HEK293 (cell line): ENCODE measurements around the gene ZNF337.
A peak's percentile ranks its signal among the peaks of the same experiment; 100 is the strongest.

Experiments used
- KLF8 ChIP-seq: fragments of 450-650 bp; formaldehyde crosslinking; IDR thresholded peaks from 2 replicates; pipeline ENCODE4 v1.5.1; 2016; ENCODE audit warnings: missing biosample characterization, missing genetic modification characterization
- RBAK ChIP-seq: fragments of 450-650 bp; formaldehyde crosslinking; IDR thresholded peaks from 2 replicates; pipeline ENCODE4 v1.5.1; 2016; ENCODE audit warnings: missing biosample characterization, missing genetic modification characterization
- SP2 ChIP-seq: fragments of 450-650 bp; formaldehyde crosslinking; IDR thresholded peaks from 2 replicates; pipeline ENCODE4 v1.5.1; 2016; ENCODE audit warnings: missing biosample characterization, missing genetic modification characterization
- SP3 ChIP-seq: fragments of 450-650 bp; formaldehyde crosslinking; IDR thresholded peaks from 2 replicates; pipeline ENCODE4 v1.5.1; 2016; ENCODE audit warnings: missing biosample characterization, missing genetic modification characterization
- WT1 ChIP-seq: fragments of 450-650 bp; formaldehyde crosslinking; IDR thresholded peaks from 2 replicates; pipeline ENCODE4 v1.5.1; 2016; ENCODE audit warnings: missing biosample characterization, missing genetic modification characterization
- ZBTB21 ChIP-seq: fragments of 450-650 bp; formaldehyde crosslinking; IDR thresholded peaks from 2 replicates; pipeline ENCODE4 v1.5.1; 2017; ENCODE audit warnings: missing biosample characterization, missing genetic modification characterization
- ZBTB48 ChIP-seq: fragments of 450-650 bp; formaldehyde crosslinking; IDR thresholded peaks from 2 replicates; pipeline ENCODE4 v1.5.1; 2016; ENCODE audit warnings: missing biosample characterization, missing genetic modification characterization
- ZFP41 ChIP-seq: fragments of 450-650 bp; formaldehyde crosslinking; IDR thresholded peaks from 2 replicates; pipeline ENCODE4 v1.5.1; 2016; ENCODE audit warnings: missing biosample characterization, missing genetic modification characterization, borderline replicate concordance
- ZNF140 ChIP-seq: fragments of 450-650 bp; formaldehyde crosslinking; IDR thresholded peaks from 2 replicates; pipeline ENCODE4 v1.5.1; 2016; ENCODE audit warnings: missing biosample characterization, missing genetic modification characterization
- ZNF155 ChIP-seq: fragments of 450-650 bp; formaldehyde crosslinking; IDR thresholded peaks from 2 replicates; pipeline ENCODE4 v1.5.1; 2016; ENCODE audit warnings: missing biosample characterization, missing genetic modification characterization
- ZNF174 ChIP-seq: fragments of 450-650 bp; formaldehyde crosslinking; IDR thresholded peaks from 2 replicates; pipeline ENCODE4 v1.5.0; 2017; ENCODE audit warnings: missing biosample characterization, mild to moderate bottlenecking, missing genetic modification characterization
- ZNF202 ChIP-seq: fragments of 450-650 bp; formaldehyde crosslinking; IDR thresholded peaks from 2 replicates; pipeline ENCODE4 v1.5.1; 2016; ENCODE audit warnings: missing biosample characterization, missing genetic modification characterization, borderline replicate concordance
- ZNF266 ChIP-seq: fragments of 450-650 bp; formaldehyde crosslinking; IDR thresholded peaks from 2 replicates; pipeline ENCODE4 v1.5.1; 2016; ENCODE audit warnings: missing biosample characterization, missing genetic modification characterization, low read depth
- ZNF274 ChIP-seq, 2 experiments: fragments of 200-500 bp in 1 of 2; fragments of 450-650 bp in 1 of 2; sonication (Bioruptor generic) in 1 of 2; formaldehyde crosslinking in 1 of 2; IDR thresholded peaks; 2 replicates each; pipeline versions ENCODE4 v1.5.1 to v1.6.1; 2014 to 2016; ENCODE audit warnings: borderline replicate concordance in 1 of 2, inconsistent platforms in 1 of 2, low read length in 1 of 2, missing biosample characterization in 1 of 2, missing genetic modification characterization in 1 of 2
- ZNF335 ChIP-seq: fragments of 450-650 bp; formaldehyde crosslinking; conservative IDR thresholded peaks from 2 replicates; pipeline ENCODE4 v1.5.1; 2016; ENCODE audit warnings: missing biosample characterization, missing genetic modification characterization
- ZNF354C ChIP-seq: fragments of 450-650 bp; formaldehyde crosslinking; IDR thresholded peaks from 2 replicates; pipeline ENCODE4 v1.5.1; 2016; ENCODE audit warnings: missing biosample characterization, missing genetic modification characterization, low read depth, borderline replicate concordance
- ZNF426 ChIP-seq: fragments of 450-650 bp; formaldehyde crosslinking; IDR thresholded peaks from 2 replicates; pipeline ENCODE4 v1.5.1; 2017; ENCODE audit warnings: missing biosample characterization, missing genetic modification characterization, mild to moderate bottlenecking, inconsistent platforms, moderate library complexity
- ZNF561 ChIP-seq: fragments of 450-650 bp; IDR thresholded peaks from 2 replicates; pipeline ENCODE4 v1.5.1; 2018; ENCODE audit warnings: missing biosample characterization, missing genetic modification characterization, borderline replicate concordance
- ZNF701 ChIP-seq: fragments of 450-650 bp; formaldehyde crosslinking; IDR thresholded peaks from 2 replicates; pipeline ENCODE4 v1.5.1; 2016; ENCODE audit warnings: missing biosample characterization, missing genetic modification characterization
- ZSCAN30 ChIP-seq: fragments of 450-650 bp; IDR thresholded peaks from 2 replicates; pipeline ENCODE4 v1.5.1; 2018; ENCODE audit warnings: missing biosample characterization, mild to moderate bottlenecking, missing genetic modification characterization, moderate library complexity
- TF ChIP-seq, protein P1 (sequence below): fragments of 450-650 bp; formaldehyde crosslinking; conservative IDR thresholded peaks from 2 replicates; pipeline ENCODE4 v1.5.1; 2016; ENCODE audit warnings: low read depth, missing biosample characterization, missing genetic modification characterization
- TF ChIP-seq, protein P2 (sequence below): fragments of 450-650 bp; formaldehyde crosslinking; IDR thresholded peaks from 2 replicates; pipeline ENCODE4 v1.5.1; 2016; ENCODE audit warnings: missing biosample characterization, missing genetic modification characterization, borderline replicate concordance
- TF ChIP-seq, protein P3 (sequence below): fragments of 450-650 bp; formaldehyde crosslinking; IDR thresholded peaks from 2 replicates; pipeline ENCODE4 v1.5.1; 2016; ENCODE audit warnings: missing biosample characterization, missing genetic modification characterization, low read depth

ZNF337 gene

DNA sequence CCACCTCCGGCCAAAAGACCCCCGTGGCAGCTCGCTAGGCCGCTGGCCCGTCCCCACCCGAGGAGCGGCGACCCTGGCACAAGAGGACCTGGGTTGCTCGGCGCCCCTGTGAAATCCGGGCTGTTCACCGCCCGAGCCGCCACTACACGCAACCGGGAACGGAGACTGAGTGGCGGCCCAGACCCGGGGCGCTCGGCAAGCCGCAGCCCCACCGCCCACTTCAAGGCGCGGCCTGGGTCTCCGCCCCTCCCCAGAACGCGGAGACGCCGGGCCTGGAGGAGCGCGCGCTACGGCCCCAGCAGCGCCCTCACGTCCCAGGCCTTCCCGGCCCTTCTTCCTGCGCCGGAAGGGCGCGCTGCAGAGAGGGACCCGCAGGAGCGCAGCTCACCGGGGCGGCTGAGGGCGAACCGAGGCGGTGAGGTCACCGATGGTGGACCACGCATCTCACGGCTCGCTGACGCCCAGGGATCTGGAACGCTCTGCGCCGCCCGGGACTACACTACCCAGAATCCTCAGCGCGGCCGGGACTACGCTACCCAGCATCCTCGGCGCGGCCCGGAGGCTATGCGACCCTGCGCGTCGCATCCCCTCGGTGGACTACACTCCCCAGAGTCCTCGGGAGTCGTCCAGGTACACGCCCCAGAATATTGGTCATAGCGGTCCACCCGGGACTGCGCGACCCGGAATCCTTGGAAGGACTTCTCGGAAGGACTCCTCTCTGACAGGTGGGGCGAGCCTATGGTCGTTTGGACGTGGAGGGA, at the start of gene ZNF337 (continued):
- peak; percentile 90 for TF ChIP-seq ZNF335 (tag by site-specific recombination)
- TF ChIP-seq ZNF561: no peak; the same call in 1 of the 2 replicates
- no peak for TF ChIP-seq ZNF354C (tag by site-specific recombination)
- TF ChIP-seq, protein P1, sequence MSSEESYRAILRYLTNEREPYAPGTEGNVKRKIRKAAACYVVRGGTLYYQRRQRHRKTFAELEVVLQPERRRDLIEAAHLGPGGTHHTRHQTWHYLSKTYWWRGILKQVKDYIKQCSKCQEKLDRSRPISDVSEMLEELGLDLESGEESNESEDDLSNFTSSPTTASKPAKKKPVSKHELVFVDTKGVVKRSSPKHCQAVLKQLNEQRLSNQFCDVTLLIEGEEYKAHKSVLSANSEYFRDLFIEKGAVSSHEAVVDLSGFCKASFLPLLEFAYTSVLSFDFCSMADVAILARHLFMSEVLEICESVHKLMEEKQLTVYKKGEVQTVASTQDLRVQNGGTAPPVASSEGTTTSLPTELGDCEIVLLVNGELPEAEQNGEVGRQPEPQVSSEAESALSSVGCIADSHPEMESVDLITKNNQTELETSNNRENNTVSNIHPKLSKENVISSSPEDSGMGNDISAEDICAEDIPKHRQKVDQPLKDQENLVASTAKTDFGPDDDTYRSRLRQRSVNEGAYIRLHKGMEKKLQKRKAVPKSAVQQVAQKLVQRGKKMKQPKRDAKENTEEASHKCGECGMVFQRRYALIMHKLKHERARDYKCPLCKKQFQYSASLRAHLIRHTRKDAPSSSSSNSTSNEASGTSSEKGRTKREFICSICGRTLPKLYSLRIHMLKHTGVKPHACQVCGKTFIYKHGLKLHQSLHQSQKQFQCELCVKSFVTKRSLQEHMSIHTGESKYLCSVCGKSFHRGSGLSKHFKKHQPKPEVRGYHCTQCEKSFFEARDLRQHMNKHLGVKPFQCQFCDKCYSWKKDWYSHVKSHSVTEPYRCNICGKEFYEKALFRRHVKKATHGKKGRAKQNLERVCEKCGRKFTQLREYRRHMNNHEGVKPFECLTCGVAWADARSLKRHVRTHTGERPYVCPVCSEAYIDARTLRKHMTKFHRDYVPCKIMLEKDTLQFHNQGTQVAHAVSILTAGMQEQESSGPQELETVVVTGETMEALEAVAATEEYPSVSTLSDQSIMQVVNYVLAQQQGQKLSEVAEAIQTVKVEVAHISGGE (tag by site-specific recombination): peak; percentile 90
- no peak for TF ChIP-seq ZFP41
- no peak for TF ChIP-seq ZNF274 (IDR thresholded peaks at IDR 0.05; ENCODE audit: low read length)
- TF ChIP-seq ZNF274 (tag by site-specific recombination; IDR thresholded peaks at IDR 0.05; ENCODE audit: borderline replicate concordance): no peak
- no peak for TF ChIP-seq RBAK (tag by site-specific recombination)
- TF ChIP-seq ZNF266 (tag by site-specific recombination): no peak
- peak; percentile 93 for TF ChIP-seq KLF8 (tag by site-specific recombination)
- no peak for TF ChIP-seq ZNF155 (tag by site-specific recombination)
- TF ChIP-seq ZNF202 (tag by site-specific recombination): no peak
- peak; percentile 90 for TF ChIP-seq ZBTB48 (tag by site-specific recombination)
- no peak for TF ChIP-seq ZNF426 (tag by site-specific recombination)
- peak; percentile 49 for TF ChIP-seq SP2 (tag by site-specific recombination)
- no peak for TF ChIP-seq WT1 (tag by site-specific recombination)
- peak; percentile 94 for TF ChIP-seq SP3 (tag by site-specific recombination)
- TF ChIP-seq ZNF174 (tag by site-specific recombination): no peak
- TF ChIP-seq ZSCAN30 (tag by site-specific recombination): peak; percentile 14
- no peak for TF ChIP-seq ZBTB21 (tag by site-specific recombination)
- no peak for TF ChIP-seq ZNF140
- TF ChIP-seq, protein P2, sequence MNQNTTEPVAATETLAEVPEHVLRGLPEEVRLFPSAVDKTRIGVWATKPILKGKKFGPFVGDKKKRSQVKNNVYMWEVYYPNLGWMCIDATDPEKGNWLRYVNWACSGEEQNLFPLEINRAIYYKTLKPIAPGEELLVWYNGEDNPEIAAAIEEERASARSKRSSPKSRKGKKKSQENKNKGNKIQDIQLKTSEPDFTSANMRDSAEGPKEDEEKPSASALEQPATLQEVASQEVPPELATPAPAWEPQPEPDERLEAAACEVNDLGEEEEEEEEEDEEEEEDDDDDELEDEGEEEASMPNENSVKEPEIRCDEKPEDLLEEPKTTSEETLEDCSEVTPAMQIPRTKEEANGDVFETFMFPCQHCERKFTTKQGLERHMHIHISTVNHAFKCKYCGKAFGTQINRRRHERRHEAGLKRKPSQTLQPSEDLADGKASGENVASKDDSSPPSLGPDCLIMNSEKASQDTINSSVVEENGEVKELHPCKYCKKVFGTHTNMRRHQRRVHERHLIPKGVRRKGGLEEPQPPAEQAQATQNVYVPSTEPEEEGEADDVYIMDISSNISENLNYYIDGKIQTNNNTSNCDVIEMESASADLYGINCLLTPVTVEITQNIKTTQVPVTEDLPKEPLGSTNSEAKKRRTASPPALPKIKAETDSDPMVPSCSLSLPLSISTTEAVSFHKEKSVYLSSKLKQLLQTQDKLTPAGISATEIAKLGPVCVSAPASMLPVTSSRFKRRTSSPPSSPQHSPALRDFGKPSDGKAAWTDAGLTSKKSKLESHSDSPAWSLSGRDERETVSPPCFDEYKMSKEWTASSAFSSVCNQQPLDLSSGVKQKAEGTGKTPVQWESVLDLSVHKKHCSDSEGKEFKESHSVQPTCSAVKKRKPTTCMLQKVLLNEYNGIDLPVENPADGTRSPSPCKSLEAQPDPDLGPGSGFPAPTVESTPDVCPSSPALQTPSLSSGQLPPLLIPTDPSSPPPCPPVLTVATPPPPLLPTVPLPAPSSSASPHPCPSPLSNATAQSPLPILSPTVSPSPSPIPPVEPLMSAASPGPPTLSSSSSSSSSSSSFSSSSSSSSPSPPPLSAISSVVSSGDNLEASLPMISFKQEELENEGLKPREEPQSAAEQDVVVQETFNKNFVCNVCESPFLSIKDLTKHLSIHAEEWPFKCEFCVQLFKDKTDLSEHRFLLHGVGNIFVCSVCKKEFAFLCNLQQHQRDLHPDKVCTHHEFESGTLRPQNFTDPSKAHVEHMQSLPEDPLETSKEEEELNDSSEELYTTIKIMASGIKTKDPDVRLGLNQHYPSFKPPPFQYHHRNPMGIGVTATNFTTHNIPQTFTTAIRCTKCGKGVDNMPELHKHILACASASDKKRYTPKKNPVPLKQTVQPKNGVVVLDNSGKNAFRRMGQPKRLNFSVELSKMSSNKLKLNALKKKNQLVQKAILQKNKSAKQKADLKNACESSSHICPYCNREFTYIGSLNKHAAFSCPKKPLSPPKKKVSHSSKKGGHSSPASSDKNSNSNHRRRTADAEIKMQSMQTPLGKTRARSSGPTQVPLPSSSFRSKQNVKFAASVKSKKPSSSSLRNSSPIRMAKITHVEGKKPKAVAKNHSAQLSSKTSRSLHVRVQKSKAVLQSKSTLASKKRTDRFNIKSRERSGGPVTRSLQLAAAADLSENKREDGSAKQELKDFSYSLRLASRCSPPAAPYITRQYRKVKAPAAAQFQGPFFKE (tag by site-specific recombination): no peak
- TF ChIP-seq, protein P3, sequence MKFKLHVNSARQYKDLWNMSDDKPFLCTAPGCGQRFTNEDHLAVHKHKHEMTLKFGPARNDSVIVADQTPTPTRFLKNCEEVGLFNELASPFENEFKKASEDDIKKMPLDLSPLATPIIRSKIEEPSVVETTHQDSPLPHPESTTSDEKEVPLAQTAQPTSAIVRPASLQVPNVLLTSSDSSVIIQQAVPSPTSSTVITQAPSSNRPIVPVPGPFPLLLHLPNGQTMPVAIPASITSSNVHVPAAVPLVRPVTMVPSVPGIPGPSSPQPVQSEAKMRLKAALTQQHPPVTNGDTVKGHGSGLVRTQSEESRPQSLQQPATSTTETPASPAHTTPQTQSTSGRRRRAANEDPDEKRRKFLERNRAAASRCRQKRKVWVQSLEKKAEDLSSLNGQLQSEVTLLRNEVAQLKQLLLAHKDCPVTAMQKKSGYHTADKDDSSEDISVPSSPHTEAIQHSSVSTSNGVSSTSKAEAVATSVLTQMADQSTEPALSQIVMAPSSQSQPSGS (tag by site-specific recombination): peak; percentile 80
- TF ChIP-seq ZNF701 (tag by site-specific recombination): no peak
